A549 (cell line): ENCODE data around the gene PSMB1.

Source experiments
- BHLHE40 ChIP-seq: IDR thresholded peaks from 2 replicates; pipeline ENCODE4 v1.6.1; 2012; ENCODE audit warnings: low read depth, low read length, inconsistent platforms
- CHD2 ChIP-seq: fragments of 150-350 bp; IDR thresholded peaks from 2 replicates; pipeline ENCODE4 v1.6.1; 2014; ENCODE audit warnings: low read length; ENCODE audit not compliant: partially characterized antibody
- HES2 ChIP-seq: fragments of >200 bp; sonication (Bioruptor Twin); formaldehyde crosslinking; IDR thresholded peaks from 2 replicates; pipeline ENCODE4 v1.6.1; 2016
- MAX ChIP-seq: IDR thresholded peaks from 2 replicates; pipeline ENCODE4 v1.6.1; 2012
- MYC ChIP-seq: IDR thresholded peaks from 2 replicates; pipeline ENCODE4 v1.6.1; 2012; ENCODE audit warnings: mild to moderate bottlenecking, inconsistent platforms, low read length, improper control_type of control experiment, borderline replicate concordance
- PHF8 ChIP-seq: fragments of 200-600 bp; sonication (generic); IDR thresholded peaks from 2 replicates; pipeline ENCODE4 v1.6.1; 2016; ENCODE audit warnings: low read depth, mild to moderate bottlenecking, antibody characterized with exemption, moderate library complexity, borderline replicate concordance
- RFX5 ChIP-seq: fragments of 450-650 bp; IDR thresholded peaks from 2 replicates; pipeline ENCODE4 v1.7.1; 2014; ENCODE audit warnings: antibody characterized with exemption, mild to moderate bottlenecking, moderate library complexity
- ZFP36 ChIP-seq: fragments of 450-650 bp; IDR thresholded peaks from 2 replicates; pipeline ENCODE4 v1.6.1; 2014; ENCODE audit warnings: borderline replicate concordance; ENCODE audit not compliant: partially characterized antibody
- TF ChIP-seq, protein P1 (sequence below): fragments of >200 bp; sonication (Bioruptor Twin); formaldehyde crosslinking; IDR thresholded peaks from 3 replicates; pipeline ENCODE4 v1.5.1; 2016

DNA sequence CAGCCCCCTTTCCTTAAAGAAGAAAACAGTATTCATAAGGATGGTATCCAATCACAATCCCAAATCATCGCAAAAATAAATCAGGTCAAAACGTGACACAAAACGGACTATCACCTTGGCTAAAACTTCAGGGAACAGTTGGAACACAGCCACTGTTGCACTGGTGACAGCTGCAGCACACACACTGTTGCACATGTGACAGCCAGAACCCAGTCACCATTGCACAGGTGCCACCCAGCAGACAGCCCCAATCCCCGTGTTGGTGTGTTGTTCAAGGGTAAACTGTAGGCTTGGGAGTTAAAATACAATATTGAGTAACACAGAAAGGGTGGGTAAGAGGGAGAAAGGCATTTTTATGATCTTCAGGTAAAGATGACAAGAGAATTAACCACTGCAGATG, 15.8 kb downstream of the PSMB1 start:
- no peak for TF ChIP-seq BHLHE40
- TF ChIP-seq, protein P1, sequence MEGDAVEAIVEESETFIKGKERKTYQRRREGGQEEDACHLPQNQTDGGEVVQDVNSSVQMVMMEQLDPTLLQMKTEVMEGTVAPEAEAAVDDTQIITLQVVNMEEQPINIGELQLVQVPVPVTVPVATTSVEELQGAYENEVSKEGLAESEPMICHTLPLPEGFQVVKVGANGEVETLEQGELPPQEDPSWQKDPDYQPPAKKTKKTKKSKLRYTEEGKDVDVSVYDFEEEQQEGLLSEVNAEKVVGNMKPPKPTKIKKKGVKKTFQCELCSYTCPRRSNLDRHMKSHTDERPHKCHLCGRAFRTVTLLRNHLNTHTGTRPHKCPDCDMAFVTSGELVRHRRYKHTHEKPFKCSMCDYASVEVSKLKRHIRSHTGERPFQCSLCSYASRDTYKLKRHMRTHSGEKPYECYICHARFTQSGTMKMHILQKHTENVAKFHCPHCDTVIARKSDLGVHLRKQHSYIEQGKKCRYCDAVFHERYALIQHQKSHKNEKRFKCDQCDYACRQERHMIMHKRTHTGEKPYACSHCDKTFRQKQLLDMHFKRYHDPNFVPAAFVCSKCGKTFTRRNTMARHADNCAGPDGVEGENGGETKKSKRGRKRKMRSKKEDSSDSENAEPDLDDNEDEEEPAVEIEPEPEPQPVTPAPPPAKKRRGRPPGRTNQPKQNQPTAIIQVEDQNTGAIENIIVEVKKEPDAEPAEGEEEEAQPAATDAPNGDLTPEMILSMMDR, result no peak
- no peak for TF ChIP-seq ZFP36
- no peak for TF ChIP-seq CHD2
- TF ChIP-seq MYC, result no peak
- TF ChIP-seq PHF8, result no peak
- no peak for TF ChIP-seq RFX5
- no peak for TF ChIP-seq HES2
- TF ChIP-seq MAX, result no peak
